ENCODE data around the gene SORL1-AS1.

DNA sequence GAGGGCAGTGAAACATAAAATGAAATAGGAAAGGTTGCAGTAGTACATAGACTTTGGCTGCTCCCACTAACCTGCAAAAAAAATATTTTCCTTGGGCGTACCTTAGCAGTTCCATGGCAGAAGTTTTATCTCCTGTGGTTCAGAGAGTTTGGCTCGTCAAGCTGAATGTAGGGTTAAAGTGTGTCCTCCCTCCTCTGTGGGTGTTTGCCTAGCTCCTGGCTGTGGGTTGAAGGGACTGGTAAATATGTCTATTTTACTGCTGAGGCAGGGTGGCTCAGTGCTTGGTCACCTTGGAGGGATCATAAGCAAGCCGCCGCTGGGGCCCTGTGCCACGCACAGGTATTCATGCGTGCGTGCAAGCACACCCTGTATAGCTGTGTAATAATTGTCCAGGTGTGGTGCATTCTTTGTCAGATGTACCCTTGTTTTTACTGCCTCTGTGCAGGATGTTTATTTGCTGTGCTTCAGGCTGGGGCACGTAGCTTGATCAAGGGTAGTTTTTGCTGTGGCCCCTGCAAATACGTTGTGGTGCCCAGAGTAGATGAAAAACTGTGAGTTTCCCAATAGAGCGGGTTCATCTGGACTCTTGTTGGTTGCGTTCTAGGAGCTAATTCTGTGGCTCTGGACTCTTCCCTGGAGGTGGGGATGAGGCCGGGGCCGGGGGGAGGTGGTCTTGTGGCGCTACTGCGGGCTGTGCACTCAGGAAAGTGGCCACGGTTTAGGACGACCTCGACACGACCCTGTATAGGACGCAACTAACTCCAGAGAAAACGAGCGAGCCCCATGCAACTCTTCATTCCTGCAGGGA is 1.4 kb downstream of the SORL1-AS1 start:
- no peak for TF ChIP-seq POLR2A (IDR thresholded peaks at IDR 0.05)
- TF ChIP-seq, protein P1, sequence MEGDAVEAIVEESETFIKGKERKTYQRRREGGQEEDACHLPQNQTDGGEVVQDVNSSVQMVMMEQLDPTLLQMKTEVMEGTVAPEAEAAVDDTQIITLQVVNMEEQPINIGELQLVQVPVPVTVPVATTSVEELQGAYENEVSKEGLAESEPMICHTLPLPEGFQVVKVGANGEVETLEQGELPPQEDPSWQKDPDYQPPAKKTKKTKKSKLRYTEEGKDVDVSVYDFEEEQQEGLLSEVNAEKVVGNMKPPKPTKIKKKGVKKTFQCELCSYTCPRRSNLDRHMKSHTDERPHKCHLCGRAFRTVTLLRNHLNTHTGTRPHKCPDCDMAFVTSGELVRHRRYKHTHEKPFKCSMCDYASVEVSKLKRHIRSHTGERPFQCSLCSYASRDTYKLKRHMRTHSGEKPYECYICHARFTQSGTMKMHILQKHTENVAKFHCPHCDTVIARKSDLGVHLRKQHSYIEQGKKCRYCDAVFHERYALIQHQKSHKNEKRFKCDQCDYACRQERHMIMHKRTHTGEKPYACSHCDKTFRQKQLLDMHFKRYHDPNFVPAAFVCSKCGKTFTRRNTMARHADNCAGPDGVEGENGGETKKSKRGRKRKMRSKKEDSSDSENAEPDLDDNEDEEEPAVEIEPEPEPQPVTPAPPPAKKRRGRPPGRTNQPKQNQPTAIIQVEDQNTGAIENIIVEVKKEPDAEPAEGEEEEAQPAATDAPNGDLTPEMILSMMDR (IDR thresholded peaks at IDR 0.05), result no peak
